WI38 (cell line): ENCODE measurements around the gene TMEM79.
A peak's percentile ranks its signal among the peaks of the same experiment; 100 is the strongest.

Experiments used
- H3K4me3 ChIP-seq: 2 replicates; pipeline ENCODE4 v1.5.1; 2011; ENCODE audit warnings: low read depth, mild to moderate bottlenecking, control low read depth, low read length
- CTCF ChIP-seq: IDR thresholded peaks from 2 replicates; pipeline ENCODE4 v1.5.1; 2012; ENCODE audit warnings: low read depth, mild to moderate bottlenecking, control low read depth, low read length

TMEM79 gene, protein sequence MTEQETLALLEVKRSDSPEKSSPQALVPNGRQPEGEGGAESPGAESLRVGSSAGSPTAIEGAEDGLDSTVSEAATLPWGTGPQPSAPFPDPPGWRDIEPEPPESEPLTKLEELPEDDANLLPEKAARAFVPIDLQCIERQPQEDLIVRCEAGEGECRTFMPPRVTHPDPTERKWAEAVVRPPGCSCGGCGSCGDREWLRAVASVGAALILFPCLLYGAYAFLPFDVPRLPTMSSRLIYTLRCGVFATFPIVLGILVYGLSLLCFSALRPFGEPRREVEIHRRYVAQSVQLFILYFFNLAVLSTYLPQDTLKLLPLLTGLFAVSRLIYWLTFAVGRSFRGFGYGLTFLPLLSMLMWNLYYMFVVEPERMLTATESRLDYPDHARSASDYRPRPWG

DNA sequence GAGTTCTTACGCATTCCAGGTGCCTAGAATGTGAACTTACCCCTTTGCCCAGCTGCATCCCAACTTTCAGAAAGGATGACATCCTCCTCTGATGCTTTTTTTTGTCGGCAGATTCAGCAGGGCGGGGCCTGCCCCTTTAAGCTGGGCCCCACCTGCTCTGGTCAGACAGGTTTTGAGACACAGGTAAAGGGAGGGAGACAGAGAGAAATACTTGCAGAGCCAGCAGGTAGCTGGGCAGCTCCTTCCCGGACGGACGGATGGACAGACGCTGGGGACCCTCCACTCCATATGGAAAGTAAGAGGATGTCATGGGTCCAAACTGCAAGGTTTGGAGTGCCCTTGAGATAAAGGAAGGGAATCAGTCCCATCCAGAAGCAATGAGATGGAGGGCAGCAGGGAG lies at the start of gene TMEM79:
Gene TMEM79 (plus strand): TSS at position 214 of the 400 bp plus-strand sequence. CDS start 902 bp downstream, outside the sequence.
- TF ChIP-seq CTCF = no peak

GRCh38 chr1:156236164-156236563 lies 48.0 kb upstream of the TMEM79 start:
- H3K4me3 ChIP-seq = no peak overlapping the region
- TF ChIP-seq CTCF = no peak

More for the DNA sequence above, at the start of gene TMEM79:
- peak within 1 kb of the TSS; percentile 95 for H3K4me3 ChIP-seq

- H3K4me3 ChIP-seq = no peak overlapping the region
- no peak for TF ChIP-seq CTCF
These were observed 45.9 kb upstream of the TMEM79 start for GRCh38 chr1:156238248-156238647.

GRCh38 chr1:156241311-156241811 lies 42.8 kb upstream of the TMEM79 start:
- TF ChIP-seq CTCF = no peak
- H3K4me3 ChIP-seq = no peak overlapping the region

- no peak for TF ChIP-seq CTCF
- no peak within 1 kb of the TSS for H3K4me3 ChIP-seq
These were observed 42.2 kb upstream of the TMEM79 start, which contains the start of gene BGLAP for GRCh38 chr1:156241926-156242325. Gene BGLAP (plus strand): TSS chr1:156242184. CDS start chr1:156242232, 48 bp downstream.

GRCh38 chr1:156242738-156243137 lies 41.4 kb upstream of the TMEM79 start:
- no peak overlapping the region for H3K4me3 ChIP-seq
- TF ChIP-seq CTCF = no peak

GRCh38 chr1:156244126-156244525 lies 40.0 kb upstream of the TMEM79 start:
- no peak overlapping the region for H3K4me3 ChIP-seq
- no peak for TF ChIP-seq CTCF
